GM13976 (cell line): ENCODE measurements around the gene FNDC3B.

Source experiments
- DNase-seq: peaks from one replicate; pipeline ENCODE4 v3.0.0; 2012; ENCODE audit warnings: low spot score
- CTCF ChIP-seq: IDR thresholded peaks from 2 replicates; pipeline ENCODE4 v1.5.1; 2012; ENCODE audit warnings: borderline replicate concordance, mild to moderate bottlenecking; ENCODE audit not compliant: insufficient read depth; ENCODE audit errors: extremely low read depth, missing control alignments, control extremely low read depth
- in situ Hi-C: fragments of 300-500 bp; cut with MboI; formaldehyde crosslinking; loops from one replicate; pipeline ENCODE4 v1.12.0; 2022; ENCODE audit warnings: low sequenced_read_pairs, mixed read lengths, inconsistent platforms; ENCODE audit not compliant: unreplicated experiment

The FNDC3B gene

GRCh38 chr3:172204716-172205115, 165.3 kb downstream of the FNDC3B start:
- in situ Hi-C loops: no loop called here
- no peak for TF ChIP-seq CTCF
- no peak for DNase-seq

GRCh38 chr3:172208586-172209332, 169.4 kb downstream of the FNDC3B start:
- in situ Hi-C loops: no loop called here
- no peak for TF ChIP-seq CTCF
- no peak for DNase-seq

GRCh38 chr3:172209333-172210321, 170.2 kb downstream of the FNDC3B start:
- in situ Hi-C loops: no loop called here
- no peak for TF ChIP-seq CTCF
- no peak for DNase-seq

DNA sequence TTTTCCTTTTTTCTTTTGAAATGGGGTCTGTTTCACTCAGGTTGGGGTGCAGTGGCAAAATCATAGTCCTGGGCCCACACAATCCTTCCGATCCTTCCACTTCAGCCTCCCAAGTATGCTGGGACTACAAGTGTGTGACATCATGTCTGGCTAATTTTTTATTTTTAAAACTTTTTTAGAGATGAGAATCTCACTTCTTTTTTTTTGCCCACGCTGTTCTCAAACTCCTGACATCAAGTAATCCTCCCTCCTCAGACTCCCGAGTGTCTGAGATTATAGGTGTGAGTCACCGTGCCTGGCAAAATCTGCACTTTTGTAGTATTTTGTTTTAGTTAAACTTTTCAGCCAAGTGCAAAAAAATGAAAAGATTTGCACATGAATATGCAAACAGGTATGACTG, 171.0 kb downstream of the FNDC3B start:
- TF ChIP-seq CTCF: no peak
- in situ Hi-C loops: no loop called here
- no peak for DNase-seq

GRCh38 chr3:172211123-172211522, 171.7 kb downstream of the FNDC3B start:
- DNase-seq: no peak
- in situ Hi-C loops: no loop called here
- TF ChIP-seq CTCF: no peak

DNA sequence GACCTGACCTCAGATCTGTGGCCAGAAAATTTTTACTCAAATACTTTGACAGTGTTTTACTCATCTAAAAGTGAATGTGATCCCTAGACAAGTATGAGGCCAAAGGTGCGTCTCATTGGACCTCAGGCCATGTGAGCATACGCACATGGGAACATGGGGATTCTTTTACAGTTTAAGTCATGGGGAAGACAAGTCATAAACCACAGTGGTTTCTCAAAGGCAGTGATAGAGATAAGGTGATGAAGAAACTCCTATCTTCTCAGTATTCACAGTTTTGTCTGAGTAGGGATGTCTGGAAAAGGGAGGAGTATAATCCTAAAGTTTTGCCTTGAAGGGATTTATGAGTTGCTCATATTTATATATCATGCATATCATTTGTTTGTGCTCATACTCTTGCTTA, 173.8 kb downstream of the FNDC3B start:
- no peak for TF ChIP-seq CTCF
- in situ Hi-C loops: no loop called here
- DNase-seq: peak; percentile 49
